Ramos (cell line): ENCODE measurements around the gene ACBD3.
"Not testable (repeated sequence)": the region's sequence is repeated elsewhere in the genome, so short reads cannot be mapped to it uniquely, and the experiment has no call there.

Source experiments
- in situ Hi-C: fragments of 300-500 bp; cut with MboI; formaldehyde crosslinking; loops from one replicate; pipeline ENCODE4 v1.14.3; 2022; ENCODE audit warnings: low sequenced_read_pairs; ENCODE audit not compliant: unreplicated experiment

Gene ACBD3

GRCh38 chr1:226202666-226203065 is 16.1 kb upstream of the ACBD3 start:
- in situ Hi-C loops: not testable (repeated sequence)

GRCh38 chr1:226202246-226202645 is 15.7 kb upstream of the ACBD3 start:
- in situ Hi-C loops: no loop called here

GRCh38 chr1:226201029-226201593 is 14.6 kb upstream of the ACBD3 start:
- in situ Hi-C loops: no loop called here

- in situ Hi-C loops: loop anchor here (5.0 kb wide), 1 partner anchor 78 kb away; no protein-coding TSS in a partner anchor
Measured at GRCh38 chr1:226199971-226200370, 13.4 kb upstream of the ACBD3 start.

GRCh38 chr1:226195144-226195543 is 8.6 kb upstream of the ACBD3 start:
- in situ Hi-C loops: loop anchor here (5.0 kb wide), 1 partner anchor 73 kb away; no protein-coding TSS in a partner anchor

- in situ Hi-C loops: no loop called here
Measured at GRCh38 chr1:226187380-226187779, 839 bp upstream of the ACBD3 start.

- in situ Hi-C loops: no loop called here
Measured at GRCh38 chr1:226187019-226187322, 430 bp upstream of the ACBD3 start.

- in situ Hi-C loops: no loop called here
Measured at GRCh38 chr1:226185141-226186036, 1.2 kb downstream of the ACBD3 start.

- in situ Hi-C loops: no loop called here
Measured at GRCh38 chr1:226181996-226182714, 4.4 kb downstream of the ACBD3 start.

- in situ Hi-C loops: no loop called here
Measured at GRCh38 chr1:226176870-226177269, 9.7 kb downstream of the ACBD3 start.

GRCh38 chr1:226172589-226172988 is 14.0 kb downstream of the ACBD3 start:
- in situ Hi-C loops: no loop called here

GRCh38 chr1:226166341-226166740 is 20.2 kb downstream of the ACBD3 start:
- in situ Hi-C loops: no loop called here

GRCh38 chr1:226164154-226164553 is 22.4 kb downstream of the ACBD3 start:
- in situ Hi-C loops: no loop called here

- in situ Hi-C loops: no loop called here
Measured at GRCh38 chr1:226162898-226163297, 23.6 kb downstream of the ACBD3 start.

- in situ Hi-C loops: no loop called here
Measured at GRCh38 chr1:226158983-226159382, 27.6 kb downstream of the ACBD3 start.

GRCh38 chr1:226158457-226158856 is 28.1 kb downstream of the ACBD3 start:
- in situ Hi-C loops: no loop called here

GRCh38 chr1:226157761-226158316 is 28.7 kb downstream of the ACBD3 start:
- in situ Hi-C loops: no loop called here

GRCh38 chr1:226154593-226154992 is 31.9 kb downstream of the ACBD3 start:
- in situ Hi-C loops: no loop called here

GRCh38 chr1:226149806-226150205 is 36.7 kb downstream of the ACBD3 start:
- in situ Hi-C loops: no loop called here

- in situ Hi-C loops: no loop called here
Measured at GRCh38 chr1:226148121-226148648, 38.4 kb downstream of the ACBD3 start.

- in situ Hi-C loops: no loop called here
Measured at GRCh38 chr1:226144045-226144444, 42.5 kb downstream of the ACBD3 start.
